Peyer's patch (tissue), 4 donors: ENCODE measurements around the gene ATP1A2.

Experiments
- POLR2A ChIP-seq, 2 donors: fragments of 450-650 bp; IDR thresholded peaks; one replicate each; pipeline ENCODE4 v1.5.1; 2017; ENCODE audit warnings: antibody characterized with exemption in 2 of 2, mild to moderate bottlenecking in 2 of 2, moderate library complexity in 2 of 2
- TF ChIP-seq, protein P1 (sequence below), 6 experiments: fragments of 450-650 bp in 4 of 6; fragments of 200-600 bp in 2 of 6; sonication (generic) in 1 of 6; IDR thresholded peaks; one replicate each; pipeline ENCODE4 v1.5.1; 2017 to 2019; ENCODE audit warnings: antibody characterized with exemption in 6 of 6, mild to moderate bottlenecking in 3 of 6, moderate library complexity in 1 of 6

DNA sequence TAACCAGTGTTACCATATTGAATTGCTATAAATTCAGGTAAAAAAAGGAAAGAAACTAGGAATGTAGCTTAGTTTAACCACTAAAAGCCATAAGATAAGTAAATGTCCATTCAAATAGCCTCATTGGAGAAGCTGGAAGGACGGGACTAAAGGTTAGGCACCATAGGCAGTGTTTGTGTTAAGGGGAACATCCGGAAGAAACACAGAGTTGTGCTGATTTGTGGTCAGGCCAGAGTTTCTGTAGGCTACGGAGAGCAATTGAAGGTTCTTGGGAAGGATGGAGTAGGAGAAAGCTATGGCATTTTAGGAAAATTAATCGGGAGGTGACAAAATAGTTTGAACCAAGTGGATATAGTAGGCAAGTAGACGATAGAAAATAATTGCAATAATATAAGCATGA lies 44.3 kb upstream of the ATP1A2 start:
- TF ChIP-seq, protein P1, sequence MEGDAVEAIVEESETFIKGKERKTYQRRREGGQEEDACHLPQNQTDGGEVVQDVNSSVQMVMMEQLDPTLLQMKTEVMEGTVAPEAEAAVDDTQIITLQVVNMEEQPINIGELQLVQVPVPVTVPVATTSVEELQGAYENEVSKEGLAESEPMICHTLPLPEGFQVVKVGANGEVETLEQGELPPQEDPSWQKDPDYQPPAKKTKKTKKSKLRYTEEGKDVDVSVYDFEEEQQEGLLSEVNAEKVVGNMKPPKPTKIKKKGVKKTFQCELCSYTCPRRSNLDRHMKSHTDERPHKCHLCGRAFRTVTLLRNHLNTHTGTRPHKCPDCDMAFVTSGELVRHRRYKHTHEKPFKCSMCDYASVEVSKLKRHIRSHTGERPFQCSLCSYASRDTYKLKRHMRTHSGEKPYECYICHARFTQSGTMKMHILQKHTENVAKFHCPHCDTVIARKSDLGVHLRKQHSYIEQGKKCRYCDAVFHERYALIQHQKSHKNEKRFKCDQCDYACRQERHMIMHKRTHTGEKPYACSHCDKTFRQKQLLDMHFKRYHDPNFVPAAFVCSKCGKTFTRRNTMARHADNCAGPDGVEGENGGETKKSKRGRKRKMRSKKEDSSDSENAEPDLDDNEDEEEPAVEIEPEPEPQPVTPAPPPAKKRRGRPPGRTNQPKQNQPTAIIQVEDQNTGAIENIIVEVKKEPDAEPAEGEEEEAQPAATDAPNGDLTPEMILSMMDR (IDR thresholded peaks at IDR 0.05), result no peak
- TF ChIP-seq POLR2A (IDR thresholded peaks at IDR 0.05), result no peak
